HG03521 (cell line): Measurements from ENCODE around the gene PASK.

ENCODE experiments used
- ATAC-seq: cut with Tn5 transposase; IDR thresholded peaks from one replicate; pipeline ENCODE4 v1.9.1; 2021; ENCODE audit warnings: mild to moderate bottlenecking, moderate library complexity; ENCODE audit not compliant: unreplicated experiment

Gene PASK

GRCh38 chr2:241182126-241182525, 32.9 kb upstream of the PASK start:
- ATAC-seq, result no peak

GRCh38 chr2:241180495-241180894, 31.2 kb upstream of the PASK start:
- no peak for ATAC-seq

- no peak for ATAC-seq
Measured at GRCh38 chr2:241179899-241180298, 30.6 kb upstream of the PASK start.

GRCh38 chr2:241178961-241179360, 29.7 kb upstream of the PASK start:
- no peak for ATAC-seq

GRCh38 chr2:241177526-241178334, 28.5 kb upstream of the PASK start:
- no peak for ATAC-seq

- ATAC-seq, result no peak
Measured at GRCh38 chr2:241173557-241173956, 24.3 kb upstream of the PASK start.

- ATAC-seq, result no peak
Measured at GRCh38 chr2:241168366-241168765, 19.1 kb upstream of the PASK start.

GRCh38 chr2:241163601-241164118, 14.4 kb upstream of the PASK start:
- no peak for ATAC-seq

- ATAC-seq, result no peak
Measured at GRCh38 chr2:241161646-241162281, 12.5 kb upstream of the PASK start.

GRCh38 chr2:241160318-241160717, 11.0 kb upstream of the PASK start:
- ATAC-seq, result no peak

- ATAC-seq, result no peak
Measured at GRCh38 chr2:241159116-241159515, 9.8 kb upstream of the PASK start.

- no peak for ATAC-seq
Measured at GRCh38 chr2:241158546-241158900, 9.3 kb upstream of the PASK start.

GRCh38 chr2:241157841-241158545, 8.7 kb upstream of the PASK start:
- no peak for ATAC-seq

- ATAC-seq, result no peak
Measured at GRCh38 chr2:241156971-241157441, 7.7 kb upstream of the PASK start.

GRCh38 chr2:241155936-241156335, 6.7 kb upstream of the PASK start:
- ATAC-seq, result no peak

- ATAC-seq, result no peak
Measured at GRCh38 chr2:241154915-241155314, 5.6 kb upstream of the PASK start.

GRCh38 chr2:241153616-241154015, 4.3 kb upstream of the PASK start:
- ATAC-seq, result no peak

- ATAC-seq, result no peak
Measured at GRCh38 chr2:241151934-241152660, 2.8 kb upstream of the PASK start.

- ATAC-seq, result no peak
Measured at GRCh38 chr2:241150660-241151530, 1.6 kb upstream of the PASK start.
